Colon (tissue), 2 donors: ENCODE measurements around the gene TFF2.

ENCODE experiments used
- FAIRE-seq: peaks from 2 replicates; lab custom pipeline; 2012; peaks lifted over from hg19 to GRCh38; lab: Jason Lieb, UNC
- donor health status: control.
- donor health status: control.

The TFF2 gene

GRCh38 chr21:42305707-42306147 is 45.1 kb downstream of the TFF2 start:
- FAIRE-seq = no peak

- no peak for FAIRE-seq
These were observed 46.0 kb downstream of the TFF2 start for GRCh38 chr21:42304556-42305454.

- FAIRE-seq = no peak
These were observed 47.4 kb downstream of the TFF2 start for GRCh38 chr21:42303443-42303842.

GRCh38 chr21:42302794-42303193 is 48.0 kb downstream of the TFF2 start:
- no peak for FAIRE-seq

- no peak for FAIRE-seq
These were observed 48.6 kb downstream of the TFF2 start for GRCh38 chr21:42302076-42302650.

- FAIRE-seq = no peak
These were observed 49.3 kb downstream of the TFF2 start for GRCh38 chr21:42301371-42302075.

GRCh38 chr21:42300956-42301355 is 49.8 kb downstream of the TFF2 start:
- FAIRE-seq = no peak

- FAIRE-seq = no peak
These were observed 50.7 kb downstream of the TFF2 start for GRCh38 chr21:42300045-42300583.

- no peak for FAIRE-seq
These were observed 51.3 kb downstream of the TFF2 start for GRCh38 chr21:42299324-42300044.

- FAIRE-seq = no peak
These were observed 52.1 kb downstream of the TFF2 start for GRCh38 chr21:42298657-42299056.

- no peak for FAIRE-seq
These were observed 52.6 kb downstream of the TFF2 start for GRCh38 chr21:42298237-42298636.

- FAIRE-seq = no peak
These were observed 53.4 kb downstream of the TFF2 start for GRCh38 chr21:42297377-42297776.

GRCh38 chr21:42296501-42296900 is 54.3 kb downstream of the TFF2 start:
- FAIRE-seq = no peak
